SK-N-SH treated with all-trans-retinoic acid at 6 μM for 48 hours (cell line): Measurements from ENCODE around the gene PIP5K1C.

ENCODE experiments used
- PATZ1 ChIP-seq: fragments of 250-450 bp; sonication (Bioruptor Pico); IDR thresholded peaks from 2 replicates; pipeline ENCODE4 v1.8.0; 2020; ENCODE audit warnings: mild to moderate bottlenecking, moderate library complexity, borderline replicate concordance
- ZFP3 ChIP-seq: fragments of 250-450 bp; sonication (Bioruptor Pico); IDR thresholded peaks from 2 replicates; pipeline ENCODE4 v1.5.0; 2020; ENCODE audit warnings: mild to moderate bottlenecking, moderate library complexity
- ZNF565 ChIP-seq: fragments of 450-650 bp; formaldehyde crosslinking; conservative IDR thresholded peaks from 2 replicates; pipeline ENCODE4 v1.5.0; 2020; ENCODE audit warnings: low read depth, mild to moderate bottlenecking, moderate library complexity

GRCh38 chr19:3599776-3600187 lies 100.5 kb downstream of the PIP5K1C start:
- TF ChIP-seq PATZ1 (no peak), ZFP3 (CRISPR knock-in tag) (no peak), ZNF565 (CRISPR knock-in tag) (no peak)
